ENCODE data around the gene GPS1.

The GPS1 gene

DNA sequence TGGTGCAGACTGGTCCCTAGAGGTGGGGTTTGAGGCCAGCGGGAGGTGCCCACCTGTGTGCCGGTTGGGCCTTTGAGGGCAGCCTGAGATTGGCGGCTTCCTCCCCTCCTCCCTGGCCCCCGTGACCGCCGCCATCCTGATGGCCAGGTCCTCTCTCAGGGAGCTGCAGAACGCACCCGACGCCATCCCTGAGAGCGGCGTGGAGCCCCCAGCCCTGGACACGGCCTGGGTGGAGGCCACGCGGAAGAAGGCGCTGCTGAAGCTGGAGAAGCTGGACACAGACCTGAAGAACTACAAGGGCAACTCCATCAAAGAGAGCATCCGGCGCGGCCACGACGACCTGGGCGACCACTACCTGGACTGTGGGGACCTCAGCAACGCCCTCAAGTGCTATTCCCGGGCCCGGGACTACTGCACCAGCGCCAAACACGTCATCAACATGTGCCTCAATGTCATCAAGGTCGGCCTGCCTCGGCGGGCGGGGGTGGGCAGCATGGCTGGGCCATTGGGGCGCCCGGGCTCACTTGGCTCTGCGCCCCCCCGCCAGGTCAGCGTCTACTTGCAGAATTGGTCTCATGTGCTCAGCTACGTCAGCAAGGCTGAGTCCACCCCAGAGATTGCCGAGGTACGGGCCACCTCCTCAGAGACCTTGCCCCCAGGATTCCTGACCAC is 2.8 kb downstream of the GPS1 start:
- Histone ChIP-seq H3K9me2 (replicated peaks; ENCODE audit: low read depth, low read length) (no peaks in the 10 kb centered on the region), H4K20me1 (ENCODE audit: insufficient read depth, low read length, poor library complexity, severe bottlenecking) (peaks cover 11% of the 10 kb centered on the region), H3K4me2 (ENCODE audit: low read depth, low read length, poor library complexity, severe bottlenecking) (no peak overlapping the region), H3K27me3 (ENCODE audit: insufficient read depth, low read length, poor library complexity, severe bottlenecking) (no peaks in the 10 kb centered on the region), H3K4me3 (ENCODE audit: low read length, poor library complexity, severe bottlenecking) (no peak overlapping the region), H3K9me3 (ENCODE audit: insufficient read depth, low read depth, low read length) (no peaks in the 10 kb centered on the region), H2AFZ (ENCODE audit: low read length) (no peak overlapping the region), H3K36me3 (ENCODE audit: insufficient read depth, low read length) (peaks cover 29% of the 10 kb centered on the region; the same call in 1 of the 2 replicates), H3F3A (ENCODE audit: low read depth) (no peaks in the 10 kb centered on the region), H3K4me1 (ENCODE audit: insufficient read depth, low read length, poor library complexity, severe bottlenecking) (peaks cover 21% of the 10 kb centered on the region), H3K79me2 (ENCODE audit: insufficient read depth, low read length) (peaks cover 28% of the 10 kb centered on the region), H3K9ac (ENCODE audit: low read depth, low read length, poor library complexity, severe bottlenecking) (no peak overlapping the region)
- TF ChIP-seq, protein P1, sequence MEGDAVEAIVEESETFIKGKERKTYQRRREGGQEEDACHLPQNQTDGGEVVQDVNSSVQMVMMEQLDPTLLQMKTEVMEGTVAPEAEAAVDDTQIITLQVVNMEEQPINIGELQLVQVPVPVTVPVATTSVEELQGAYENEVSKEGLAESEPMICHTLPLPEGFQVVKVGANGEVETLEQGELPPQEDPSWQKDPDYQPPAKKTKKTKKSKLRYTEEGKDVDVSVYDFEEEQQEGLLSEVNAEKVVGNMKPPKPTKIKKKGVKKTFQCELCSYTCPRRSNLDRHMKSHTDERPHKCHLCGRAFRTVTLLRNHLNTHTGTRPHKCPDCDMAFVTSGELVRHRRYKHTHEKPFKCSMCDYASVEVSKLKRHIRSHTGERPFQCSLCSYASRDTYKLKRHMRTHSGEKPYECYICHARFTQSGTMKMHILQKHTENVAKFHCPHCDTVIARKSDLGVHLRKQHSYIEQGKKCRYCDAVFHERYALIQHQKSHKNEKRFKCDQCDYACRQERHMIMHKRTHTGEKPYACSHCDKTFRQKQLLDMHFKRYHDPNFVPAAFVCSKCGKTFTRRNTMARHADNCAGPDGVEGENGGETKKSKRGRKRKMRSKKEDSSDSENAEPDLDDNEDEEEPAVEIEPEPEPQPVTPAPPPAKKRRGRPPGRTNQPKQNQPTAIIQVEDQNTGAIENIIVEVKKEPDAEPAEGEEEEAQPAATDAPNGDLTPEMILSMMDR (conservative IDR thresholded peaks at IDR 0.05; ENCODE audit: low read length) = no peak

DNA sequence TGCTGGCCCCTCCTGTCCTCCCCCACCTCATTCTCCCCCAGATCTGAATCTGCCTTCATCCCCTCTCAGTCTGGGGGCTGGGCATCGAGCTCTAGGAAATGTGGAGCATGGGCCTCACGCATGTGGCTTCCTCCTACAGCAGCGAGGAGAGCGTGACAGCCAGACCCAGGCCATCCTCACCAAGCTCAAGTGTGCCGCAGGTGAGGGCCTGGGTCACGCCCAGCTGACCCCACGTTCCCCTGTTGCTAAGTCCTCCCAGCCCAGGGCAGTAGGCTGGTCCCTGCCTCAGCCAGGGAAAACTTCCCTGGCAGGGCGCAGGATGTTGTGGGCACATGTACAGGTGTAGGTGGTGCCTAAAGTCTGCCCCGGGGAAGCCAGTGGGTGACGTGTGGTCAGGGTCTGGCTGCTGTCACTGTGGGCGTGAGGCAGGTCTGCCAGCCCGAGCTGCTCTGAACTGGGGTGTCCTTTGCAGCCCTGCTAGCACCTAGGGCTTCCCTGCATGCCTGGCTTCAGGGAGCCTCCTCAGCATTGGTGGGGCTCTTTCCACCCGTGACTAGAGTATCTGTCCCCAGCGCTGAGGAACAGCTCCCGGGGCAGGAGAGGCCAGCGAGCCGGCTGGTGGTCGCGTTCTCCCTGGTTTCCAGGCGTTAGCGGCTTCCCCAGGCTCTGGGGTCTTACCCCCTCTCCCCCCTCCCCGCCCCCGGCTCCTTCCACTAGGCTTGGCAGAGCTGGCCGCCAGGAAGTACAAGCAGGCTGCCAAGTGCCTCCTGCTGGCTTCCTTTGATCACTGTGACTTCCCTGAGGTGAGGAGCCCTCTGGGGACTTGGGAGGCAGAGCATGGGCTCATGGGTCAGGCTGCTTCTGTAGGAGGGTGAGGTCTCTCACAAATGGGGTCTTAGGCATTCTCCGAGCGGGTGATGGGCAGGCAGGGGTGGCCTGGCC is 3.6 kb downstream of the GPS1 start:
- Histone ChIP-seq H3K9me2 (replicated peaks; ENCODE audit: low read depth, low read length) (no peaks in the 10 kb centered on the region), H2AFZ (ENCODE audit: low read length) (no peak overlapping the region), H3F3A (ENCODE audit: low read depth) (no peaks in the 10 kb centered on the region), H3K4me3 (ENCODE audit: low read length, poor library complexity, severe bottlenecking) (no peak overlapping the region), H3K79me2 (ENCODE audit: insufficient read depth, low read length) (peaks cover 28% of the 10 kb centered on the region), H4K20me1 (ENCODE audit: insufficient read depth, low read length, poor library complexity, severe bottlenecking) (peaks cover 11% of the 10 kb centered on the region), H3K4me2 (ENCODE audit: low read depth, low read length, poor library complexity, severe bottlenecking) (no peak overlapping the region), H3K9me3 (ENCODE audit: insufficient read depth, low read depth, low read length) (no peaks in the 10 kb centered on the region), H3K27me3 (ENCODE audit: insufficient read depth, low read length, poor library complexity, severe bottlenecking) (no peaks in the 10 kb centered on the region), H3K36me3 (ENCODE audit: insufficient read depth, low read length) (peaks cover 34% of the 10 kb centered on the region; the same call in 1 of the 2 replicates), H3K9ac (ENCODE audit: low read depth, low read length, poor library complexity, severe bottlenecking) (no peak overlapping the region), H3K4me1 (ENCODE audit: insufficient read depth, low read length, poor library complexity, severe bottlenecking) (peaks cover 18% of the 10 kb centered on the region)
- no peak for TF ChIP-seq EZH2phosphoT487 (IDR thresholded peaks at IDR 0.05; ENCODE audit: borderline replicate concordance)
- TF ChIP-seq, protein P1 (conservative IDR thresholded peaks at IDR 0.05; ENCODE audit: low read length) = no peak

DNA sequence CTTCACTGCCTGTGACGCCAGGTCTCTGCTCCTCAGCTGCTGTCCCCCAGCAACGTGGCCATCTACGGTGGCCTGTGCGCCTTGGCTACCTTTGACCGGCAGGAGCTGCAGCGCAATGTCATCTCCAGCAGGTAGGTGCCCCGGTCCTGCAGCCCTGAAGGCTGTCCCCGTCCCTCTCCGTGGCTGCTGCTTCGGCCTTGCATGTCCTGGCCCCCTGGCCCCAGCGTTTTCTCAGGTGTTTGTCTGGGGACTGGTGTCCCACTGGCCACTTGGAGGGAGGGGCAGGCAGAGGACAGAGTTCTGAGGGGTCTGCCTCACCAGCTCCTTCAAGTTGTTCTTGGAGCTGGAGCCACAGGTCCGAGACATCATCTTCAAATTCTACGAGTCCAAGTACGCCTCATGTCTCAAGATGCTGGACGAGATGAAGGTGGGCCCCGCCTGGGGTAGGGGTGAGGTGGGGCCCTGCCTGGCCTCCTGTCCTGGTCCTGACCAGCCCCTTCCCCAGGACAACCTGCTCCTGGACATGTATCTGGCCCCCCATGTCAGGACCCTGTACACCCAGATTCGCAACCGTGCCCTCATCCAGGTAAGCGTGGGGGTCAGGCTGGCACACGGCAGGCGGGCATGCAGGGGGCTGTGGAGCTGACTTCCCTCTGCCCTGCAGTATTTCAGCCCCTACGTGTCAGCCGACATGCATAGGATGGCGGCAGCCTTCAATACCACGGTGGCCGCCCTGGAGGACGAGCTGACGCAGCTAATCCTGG is 4.4 kb downstream of the GPS1 start:
- H3F3A ChIP-seq (ENCODE audit: low read depth) = no peaks in the 10 kb centered on the region
- no peak overlapping the region for H2AFZ ChIP-seq (ENCODE audit: low read length)
- H3K4me1 ChIP-seq (ENCODE audit: insufficient read depth, low read length, poor library complexity, severe bottlenecking) = peaks cover 15% of the 10 kb centered on the region
- H3K4me2 ChIP-seq (ENCODE audit: low read depth, low read length, poor library complexity, severe bottlenecking) = no peak overlapping the region
- no peaks in the 10 kb centered on the region for H3K27me3 ChIP-seq (ENCODE audit: insufficient read depth, low read length, poor library complexity, severe bottlenecking)
- H3K9ac ChIP-seq (ENCODE audit: low read depth, low read length, poor library complexity, severe bottlenecking) = no peak overlapping the region
- TF ChIP-seq, protein P1 (conservative IDR thresholded peaks at IDR 0.05; ENCODE audit: low read length) = no peak
- TF ChIP-seq EZH2phosphoT487 (IDR thresholded peaks at IDR 0.05; ENCODE audit: borderline replicate concordance) = no peak
- H3K79me2 ChIP-seq (ENCODE audit: insufficient read depth, low read length) = peaks cover 21% of the 10 kb centered on the region
- no peak overlapping the region for H3K4me3 ChIP-seq (ENCODE audit: low read length, poor library complexity, severe bottlenecking)
- H3K9me3 ChIP-seq (ENCODE audit: insufficient read depth, low read depth, low read length) = no peaks in the 10 kb centered on the region
- H3K9me2 ChIP-seq (replicated peaks; ENCODE audit: low read depth, low read length) = no peaks in the 10 kb centered on the region
- H3K36me3 ChIP-seq (ENCODE audit: insufficient read depth, low read length) = peaks cover 34% of the 10 kb centered on the region; the same call in 1 of the 2 replicates
- peaks cover 11% of the 10 kb centered on the region for H4K20me1 ChIP-seq (ENCODE audit: insufficient read depth, low read length, poor library complexity, severe bottlenecking)
